Neural progenitor cell (in vitro differentiated cells): ENCODE measurements around the gene TXNDC15. TPM values are rescaled to one million over a fixed set of nuclear protein-coding genes. Genes with fewer than 3 reads are reported as not detected.

Experiments used
- DNase-seq: peaks from one replicate; pipeline ENCODE4 v3.0.0-alpha.2; 2016; ENCODE audit warnings: low spot score
- H2AFZ ChIP-seq: fragments of 200-600 bp; sonication (generic); replicated peaks from 2 replicates; pipeline ENCODE4 v1.6.1; 2016; ENCODE audit warnings: antibody characterized with exemption
- H3F3A ChIP-seq: fragments of 200-600 bp; sonication (generic); 2 replicates; pipeline ENCODE4 v1.6.1; 2016; ENCODE audit warnings: antibody characterized with exemption, low read depth
- H3K27ac ChIP-seq: fragments of 200-600 bp; sonication (generic); 2 replicates; pipeline ENCODE4 v1.5.1; 2016; ENCODE audit warnings: mild to moderate bottlenecking
- H3K27me3 ChIP-seq: fragments of 200-600 bp; sonication (generic); 2 replicates; pipeline ENCODE4 v1.6.1; 2016; ENCODE audit warnings: mild to moderate bottlenecking, moderate library complexity
- H3K36me3 ChIP-seq: fragments of 200-600 bp; sonication (generic); 2 replicates; pipeline ENCODE4 v1.5.1; 2016
- H3K4me1 ChIP-seq: fragments of 200-600 bp; sonication (generic); 2 replicates; pipeline ENCODE4 v1.6.1; 2016; ENCODE audit warnings: mixed run types
- H3K4me2 ChIP-seq: fragments of 200-600 bp; sonication (generic); 2 replicates; pipeline ENCODE4 v1.6.1; 2016
- H3K4me3 ChIP-seq: fragments of 200-600 bp; sonication (generic); 2 replicates; pipeline ENCODE4 v1.5.1; 2016
- H3K79me2 ChIP-seq: fragments of 200-600 bp; sonication (generic); 2 replicates; pipeline ENCODE4 v1.6.1; 2016; ENCODE audit warnings: low read depth
- H3K9ac ChIP-seq: fragments of 200-600 bp; sonication (generic); 2 replicates; pipeline ENCODE4 v1.6.1; 2016
- H3K9me3 ChIP-seq: fragments of 200-600 bp; sonication (generic); 2 replicates; pipeline ENCODE4 v1.5.1; 2016; ENCODE audit warnings: low read depth
- H4K20me1 ChIP-seq: fragments of 200-600 bp; sonication (generic); 2 replicates; pipeline ENCODE4 v1.6.1; 2016; ENCODE audit warnings: low read depth
- H3K27ac Mint-ChIP-seq: 3 replicates; pipeline ENCODE4 v1.8.0; 2021; ENCODE audit warnings: mixed read lengths
- H3K27me3 Mint-ChIP-seq: 2 replicates; pipeline ENCODE4 v1.8.0; 2022; ENCODE audit warnings: low read depth, mild to moderate bottlenecking, inconsistent platforms, moderate library complexity, mixed read lengths; ENCODE audit not compliant: insufficient read depth
- H3K36me3 Mint-ChIP-seq: 3 replicates; pipeline ENCODE4 v1.8.0; 2021; ENCODE audit warnings: mixed read lengths
- H3K4me1 Mint-ChIP-seq: 3 replicates; pipeline ENCODE4 v1.8.0; 2021; ENCODE audit warnings: mixed read lengths
- H3K4me3 Mint-ChIP-seq: 3 replicates; pipeline ENCODE4 v1.8.0; 2021; ENCODE audit warnings: mild to moderate bottlenecking, moderate library complexity, mixed read lengths
- H3K9me3 Mint-ChIP-seq: 3 replicates; pipeline ENCODE4 v1.8.0; 2020; ENCODE audit warnings: mixed read lengths
- EZH2 ChIP-seq: fragments of 200-600 bp; sonication (generic); IDR thresholded peaks from 2 replicates; pipeline ENCODE4 v1.6.1; 2017; ENCODE audit warnings: antibody characterized with exemption, mild to moderate bottlenecking, moderate library complexity
- EZH2phosphoT487 ChIP-seq: fragments of 200-600 bp; sonication (generic); IDR thresholded peaks from 2 replicates; pipeline ENCODE4 v1.6.1; 2017; ENCODE audit warnings: antibody characterized with exemption
- microRNA counts: library from miRNA; unstranded; fragments of <30 nt; microRNA quantifications from one replicate; lab custom pipeline; 2016
- microRNA-seq: library from miRNA; unstranded; fragments of <30 nt; microRNA quantifications from one replicate; pipeline ENCODE4, GENCODE V29; 2016
- small RNA-seq: library from RNA; depleted of rRNA; stranded (forward); fragments of <200 nt; gene quantifications from one replicate; pipeline ENCODE3, GENCODE V24; 2015
- total RNA-seq: library from RNA; depleted of rRNA; stranded (reverse); fragments of >200 nt; gene quantifications from 2 replicates; pipeline ENCODE4 v1.2.3, GENCODE V29; 2015; ENCODE audit warnings: low replicate concordance
- TF ChIP-seq, protein P1 (sequence below): fragments of 200-600 bp; sonication (generic); IDR thresholded peaks from 2 replicates; pipeline ENCODE4 v1.5.1; 2017; ENCODE audit warnings: antibody characterized with exemption, mild to moderate bottlenecking

Gene TXNDC15
- total RNA-seq, 1 donor from 2014 or later, result 36.6 TPM

DNA sequence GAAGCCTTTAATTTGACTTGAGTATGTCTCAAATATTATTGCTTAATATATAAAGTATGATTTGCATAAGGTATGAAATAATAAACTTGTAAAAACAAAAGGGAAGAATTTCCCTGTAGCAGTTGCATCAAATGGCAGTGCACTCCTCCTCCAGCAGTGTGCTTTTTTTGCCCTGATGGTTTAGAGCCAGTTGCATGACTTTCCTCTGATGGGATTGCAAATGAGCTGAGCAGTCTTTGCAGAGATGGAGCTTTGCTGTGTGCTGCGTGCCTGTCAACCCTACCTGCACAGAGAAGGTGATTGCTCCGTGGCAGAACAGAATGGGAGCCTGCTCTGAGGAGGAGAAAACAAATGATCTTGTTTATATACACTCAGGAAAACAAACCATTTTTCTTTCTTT is 70.9 kb downstream of the TXNDC15 start:
- H3K4me3 Mint-ChIP-seq, result no peak overlapping the region
- Histone ChIP-seq H3K36me3 (no peaks in the 10 kb centered on the region), H3K27me3 (no peaks in the 10 kb centered on the region), H3K9me3 (no peaks in the 10 kb centered on the region), H3K4me1 (peaks cover 23% of the 10 kb centered on the region), H2AFZ (no peak overlapping the region), H3K4me3 (no peak overlapping the region), H3K27ac (no peak overlapping the region), H3K79me2 (no peaks in the 10 kb centered on the region), H3F3A (no peaks in the 10 kb centered on the region), H4K20me1 (no peaks in the 10 kb centered on the region), H3K9ac (no peak overlapping the region), H3K4me2 (no peak overlapping the region)
- H3K36me3 Mint-ChIP-seq, result peaks cover 4% of the 10 kb centered on the region
- no peak overlapping the region for H3K27ac Mint-ChIP-seq
- H3K27me3 Mint-ChIP-seq, result no peaks in the 10 kb centered on the region
- no peaks in the 10 kb centered on the region for H3K9me3 Mint-ChIP-seq
- peaks cover 7% of the 10 kb centered on the region for H3K4me1 Mint-ChIP-seq
- TF ChIP-seq EZH2, result no peak
- no peak for TF ChIP-seq EZH2phosphoT487
- TF ChIP-seq, protein P1, sequence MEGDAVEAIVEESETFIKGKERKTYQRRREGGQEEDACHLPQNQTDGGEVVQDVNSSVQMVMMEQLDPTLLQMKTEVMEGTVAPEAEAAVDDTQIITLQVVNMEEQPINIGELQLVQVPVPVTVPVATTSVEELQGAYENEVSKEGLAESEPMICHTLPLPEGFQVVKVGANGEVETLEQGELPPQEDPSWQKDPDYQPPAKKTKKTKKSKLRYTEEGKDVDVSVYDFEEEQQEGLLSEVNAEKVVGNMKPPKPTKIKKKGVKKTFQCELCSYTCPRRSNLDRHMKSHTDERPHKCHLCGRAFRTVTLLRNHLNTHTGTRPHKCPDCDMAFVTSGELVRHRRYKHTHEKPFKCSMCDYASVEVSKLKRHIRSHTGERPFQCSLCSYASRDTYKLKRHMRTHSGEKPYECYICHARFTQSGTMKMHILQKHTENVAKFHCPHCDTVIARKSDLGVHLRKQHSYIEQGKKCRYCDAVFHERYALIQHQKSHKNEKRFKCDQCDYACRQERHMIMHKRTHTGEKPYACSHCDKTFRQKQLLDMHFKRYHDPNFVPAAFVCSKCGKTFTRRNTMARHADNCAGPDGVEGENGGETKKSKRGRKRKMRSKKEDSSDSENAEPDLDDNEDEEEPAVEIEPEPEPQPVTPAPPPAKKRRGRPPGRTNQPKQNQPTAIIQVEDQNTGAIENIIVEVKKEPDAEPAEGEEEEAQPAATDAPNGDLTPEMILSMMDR, result no peak
- peak; percentile 14 for DNase-seq

DNA sequence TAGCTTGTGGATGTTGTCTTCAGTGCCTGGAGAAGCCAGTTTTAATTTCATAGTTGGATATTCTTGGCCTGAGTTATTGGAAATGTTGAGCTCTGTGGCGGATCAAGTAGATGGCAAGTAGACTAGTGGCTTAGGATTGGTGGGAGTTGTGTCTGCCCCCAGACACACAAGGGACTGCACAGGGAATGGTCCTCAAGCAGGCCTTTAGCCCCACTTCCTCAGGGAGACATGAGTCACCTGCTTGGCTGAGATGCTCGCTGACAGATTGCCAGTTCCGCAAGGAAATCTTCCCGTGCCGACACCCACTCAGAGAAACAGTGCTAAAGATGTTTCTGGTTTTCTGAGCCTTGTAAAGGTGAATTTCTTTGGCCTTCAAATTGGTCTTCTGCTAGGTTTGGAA is 74.7 kb downstream of the TXNDC15 start:
- Mint-ChIP-seq H3K4me3 (no peak overlapping the region), H3K27me3 (no peaks in the 10 kb centered on the region), H3K27ac (no peak overlapping the region), H3K36me3 (peaks cover 2% of the 10 kb centered on the region), H3K9me3 (peaks cover 2% of the 10 kb centered on the region), H3K4me1 (peaks cover 7% of the 10 kb centered on the region)
- Histone ChIP-seq H4K20me1 (no peaks in the 10 kb centered on the region), H3K9me3 (no peaks in the 10 kb centered on the region), H3K27ac (no peak overlapping the region), H3K36me3 (peaks cover 3% of the 10 kb centered on the region), H2AFZ (no peak overlapping the region), H3K4me1 (peaks cover 23% of the 10 kb centered on the region), H3K4me2 (no peak overlapping the region), H3K9ac (no peak overlapping the region), H3K79me2 (no peaks in the 10 kb centered on the region), H3F3A (no peaks in the 10 kb centered on the region), H3K27me3 (no peaks in the 10 kb centered on the region), H3K4me3 (no peak overlapping the region)
- DNase-seq, result no peak
- TF ChIP-seq EZH2phosphoT487, result no peak
- TF ChIP-seq EZH2, result no peak
- TF ChIP-seq, protein P1, result no peak

DNA sequence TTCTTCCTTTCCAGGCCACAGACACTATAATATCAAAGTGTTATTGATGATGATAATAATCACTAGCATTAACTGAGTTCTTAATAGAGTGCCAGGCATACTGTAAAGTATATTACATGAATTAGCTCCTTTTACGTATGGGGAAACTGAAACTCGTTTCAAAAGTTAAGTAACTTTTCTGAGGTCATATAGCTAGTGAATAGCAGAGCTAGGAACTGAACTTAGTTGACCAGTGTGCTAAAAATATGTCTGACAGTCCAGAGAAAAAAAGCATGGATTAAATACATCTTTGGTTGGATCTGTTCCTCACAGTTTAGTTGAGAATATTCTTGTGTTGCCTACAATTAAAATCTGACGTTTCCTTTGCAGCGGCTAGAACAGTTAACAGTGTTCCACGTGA is 75.1 kb downstream of the TXNDC15 start:
- no peak overlapping the region for H3K27ac Mint-ChIP-seq
- TF ChIP-seq EZH2, result no peak
- no peak for TF ChIP-seq EZH2phosphoT487
- TF ChIP-seq, protein P1, result no peak
- DNase-seq, result no peak
- Histone ChIP-seq H3K27me3 (no peaks in the 10 kb centered on the region), H3K9me3 (peaks cover under 1% of the 10 kb centered on the region), H3K4me2 (no peak overlapping the region), H3K4me3 (no peak overlapping the region), H3K36me3 (peaks cover 3% of the 10 kb centered on the region), H2AFZ (no peak overlapping the region), H4K20me1 (no peaks in the 10 kb centered on the region), H3K79me2 (no peaks in the 10 kb centered on the region), H3K9ac (no peak overlapping the region), H3F3A (no peaks in the 10 kb centered on the region), H3K27ac (no peak overlapping the region), H3K4me1 (peaks cover 23% of the 10 kb centered on the region)
- peaks cover 4% of the 10 kb centered on the region for H3K36me3 Mint-ChIP-seq
- no peak overlapping the region for H3K4me3 Mint-ChIP-seq
- peaks cover 7% of the 10 kb centered on the region for H3K4me1 Mint-ChIP-seq
- no peaks in the 10 kb centered on the region for H3K27me3 Mint-ChIP-seq
- peaks cover 4% of the 10 kb centered on the region for H3K9me3 Mint-ChIP-seq

MicroRNA genes within 50 kb of the gene (microRNA counts, 767-probe panel; counts per million panel counts)
- microRNA hsa-miR-4461 (lab: Ali Mortazavi, UCI), result 460 counts per million, percentile 90 among the panel's probes with 10 or more counts

Small RNA genes within 50 kb of the gene (microRNA-seq; reads per million reads assigned to microRNA genes)
- not detected for gene MIR4461

Small RNA genes within 50 kb of the gene (small RNA-seq; reads per million reads assigned to genes)
- not detected for gene MIR4461
- gene MTND3P25, result 0.11 reads per million
- not detected for gene MTND4LP30

Other genes starting within 250 kb of the TXNDC15 start
- 28.9 and 31.4 TPM in 2 replicates for gene SAR1B, start 241.5 kb upstream of the TXNDC15 start, total RNA-seq
- 12.7 and 14.3 TPM in 2 replicates for gene SEC24A, start 225.6 kb upstream of the TXNDC15 start, total RNA-seq
- gene CAMLG, start 135.8 kb upstream of the TXNDC15 start, total RNA-seq, result 27.0 and 44.5 TPM in 2 replicates
- gene DDX46, start 115.6 kb upstream of the TXNDC15 start, total RNA-seq, result 54.9 and 79.1 TPM in 2 replicates
- gene C5orf24, start 28.4 kb upstream of the TXNDC15 start, total RNA-seq, result 46.5 and 53.3 TPM in 2 replicates
- gene PCBD2, start 30.8 kb downstream of the TXNDC15 start, total RNA-seq, result 2.2 and 5.0 TPM in 2 replicates
- gene CATSPER3, start 93.5 kb downstream of the TXNDC15 start, total RNA-seq, result 0.19 TPM in 1 of 2 replicates, not detected in the other
- not detected in 2 replicates for gene PITX1, start 159.9 kb downstream of the TXNDC15 start, total RNA-seq